H1 (cell line): ENCODE data around the gene KRTAP12-3. TPM values are rescaled to one million over a fixed set of nuclear protein-coding genes. Genes with fewer than 3 reads are reported as not detected.

Experiments
- CTCF ChIA-PET: fragments of 300-600 bp; sonication (Branson Sonifier 250); formaldehyde crosslinking; loops from one replicate; lab custom pipeline; 2021; ENCODE audit not compliant: partially characterized antibody; lab: Charles Lee
- POLR2A ChIA-PET: fragments of 300-600 bp; sonication (Branson Sonifier 250); formaldehyde crosslinking; loops from one replicate; lab custom pipeline; 2021; ENCODE audit warnings: inconsistent platforms; ENCODE audit not compliant: partially characterized antibody; lab: Charles Lee
- DNase-seq, 2 experiments: peaks; one replicate each; pipeline versions ENCODE4 v3.0.0 to v3.0.0-alpha.2; 2010 to 2022; ENCODE audit warnings: low spot score in 2 of 2, low read depth in 1 of 2, mixed read lengths in 1 of 2
- FAIRE-seq: peaks from 2 replicates; lab custom pipeline; 2011; peaks lifted over from hg19 to GRCh38; lab: Jason Lieb, UNC
- H2AFZ ChIP-seq: 2 replicates; pipeline ENCODE4 v1.8.1; 2012; ENCODE audit warnings: low read length, inconsistent platforms
- H2AK5ac ChIP-seq: 2 replicates; pipeline ENCODE4 v1.6.1; 2013; ENCODE audit warnings: low read depth, low read length
- H2BK120ac ChIP-seq: replicated peaks from 2 replicates; pipeline ENCODE3; 2013; ENCODE audit warnings: low read depth, low read length, inconsistent platforms
- H2BK12ac ChIP-seq: 2 replicates; pipeline ENCODE4 v1.6.1; 2013; ENCODE audit warnings: low read depth, low read length
- H2BK15ac ChIP-seq: 2 replicates; pipeline ENCODE4 v1.6.1; 2013; ENCODE audit warnings: low read length
- H2BK20ac ChIP-seq: 2 replicates; pipeline ENCODE4 v1.6.1; 2013; ENCODE audit warnings: low read length
- H2BK5ac ChIP-seq: 2 replicates; pipeline ENCODE4 v1.6.1; 2013; ENCODE audit warnings: low read depth, low read length
- H3K14ac ChIP-seq: 2 replicates; pipeline ENCODE4 v1.6.1; 2013; ENCODE audit warnings: inconsistent platforms; ENCODE audit not compliant: insufficient read length
- H3K18ac ChIP-seq: 2 replicates; pipeline ENCODE4 v1.6.1; 2013; ENCODE audit warnings: low read length; ENCODE audit errors: extremely low read depth
- H3K23ac ChIP-seq: 2 replicates; pipeline ENCODE4 v1.6.1; 2013; ENCODE audit warnings: inconsistent platforms; ENCODE audit not compliant: insufficient read length
- H3K23me2 ChIP-seq: 2 replicates; pipeline ENCODE4 v1.6.1; 2013; ENCODE audit warnings: low read depth, low read length
- H3K27ac ChIP-seq: 2 replicates; pipeline ENCODE4 v1.6.1; 2011; ENCODE audit warnings: low read depth, low read length, inconsistent platforms
- H3K27me3 ChIP-seq, 4 experiments: replicated peaks in 1 of 4; 1 replicate in 1 of 4; 2 replicates in 3 of 4; pipeline versions ENCODE4 v1.6.1 to v1.8.1; 2011 to 2013; ENCODE audit warnings: low read length in 3 of 4, mild to moderate bottlenecking in 3 of 4, inconsistent platforms in 2 of 4, mixed read lengths in 2 of 4, moderate library complexity in 1 of 4; ENCODE audit not compliant: control insufficient read depth in 3 of 4, insufficient read depth in 3 of 4; ENCODE audit errors: extremely low read depth in 1 of 4
- H3K36me3 ChIP-seq, 4 experiments: 2 replicates each; pipeline versions ENCODE4 v1.6.1 to v1.8.1; 2011 to 2013; ENCODE audit warnings: mild to moderate bottlenecking in 4 of 4, low read length in 3 of 4, moderate library complexity in 2 of 4, control low read depth in 1 of 4, inconsistent platforms in 1 of 4; ENCODE audit not compliant: insufficient read depth in 4 of 4, control insufficient read depth in 2 of 4
- H3K4ac ChIP-seq: replicated peaks from 2 replicates; pipeline ENCODE3; 2013; ENCODE audit warnings: low read length, low read depth, mixed read lengths, inconsistent platforms; ENCODE audit not compliant: insufficient read length
- H3K4me1 ChIP-seq, 4 experiments: replicated peaks in 1 of 4; 1 replicate in 1 of 4; 2 replicates in 3 of 4; pipeline versions ENCODE4 v1.6.1 to v1.8.1; 2011 to 2013; ENCODE audit warnings: low read length in 3 of 4, inconsistent platforms in 2 of 4, mixed read lengths in 1 of 4; ENCODE audit not compliant: insufficient read depth in 4 of 4, control insufficient read depth in 3 of 4
- H3K4me2 ChIP-seq, 2 experiments: 2 replicates each; pipeline versions ENCODE4 v1.6.1 to v1.8.1; 2011 to 2013; ENCODE audit warnings: low read depth in 2 of 2, low read length in 2 of 2, control low read depth in 1 of 2, inconsistent platforms in 1 of 2, mild to moderate bottlenecking in 1 of 2; ENCODE audit not compliant: insufficient read depth in 1 of 2
- H3K4me3 ChIP-seq, 4 experiments: fragments of 200-600, 300-600 bp in 1 of 4; sonication (generic), shearing (Covaris generic), sonication (Bioruptor Twin) in 1 of 4; 2 replicates each; pipeline versions ENCODE4 v1.5.1 to v1.8.1; 2011 to 2016; ENCODE audit warnings: low read length in 4 of 4, low read depth in 3 of 4, control low read depth in 2 of 4, inconsistent platforms in 2 of 4, mild to moderate bottlenecking in 2 of 4, mixed read lengths in 1 of 4, moderate library complexity in 1 of 4; ENCODE audit not compliant: insufficient read depth in 2 of 4; ENCODE audit errors: extremely low read depth in 1 of 4
- H3K56ac ChIP-seq: replicated peaks from 2 replicates; pipeline ENCODE3; 2013; ENCODE audit warnings: low read depth, mild to moderate bottlenecking, mixed read lengths, low read length, inconsistent platforms; ENCODE audit not compliant: insufficient read length
- H3K79me1 ChIP-seq: 2 replicates; pipeline ENCODE4 v1.6.1; 2013; ENCODE audit warnings: low read depth, low read length, control low read depth
- H3K79me2 ChIP-seq, 2 experiments: 2 replicates each; pipeline versions ENCODE4 v1.6.1 to v1.8.1; 2012 to 2013; ENCODE audit warnings: low read length in 2 of 2, mild to moderate bottlenecking in 2 of 2, inconsistent platforms in 1 of 2; ENCODE audit not compliant: insufficient read depth in 2 of 2, control insufficient read depth in 1 of 2
- H3K9ac ChIP-seq, 4 experiments: replicated peaks in 1 of 4; 1 replicate in 1 of 4; 2 replicates in 3 of 4; pipeline versions ENCODE4 v1.6.1 to v1.8.1; 2011 to 2013; ENCODE audit warnings: low read depth in 3 of 4, low read length in 3 of 4, control low read depth in 2 of 4, mild to moderate bottlenecking in 2 of 4, moderate library complexity in 2 of 4, inconsistent platforms in 1 of 4; ENCODE audit errors: extremely low read depth in 1 of 4
- H3K9me3 ChIP-seq, 2 experiments: 2 replicates each; pipeline versions ENCODE4 v1.6.1 to v1.8.1; 2012 to 2013; ENCODE audit warnings: mild to moderate bottlenecking in 2 of 2, moderate library complexity in 2 of 2, control low read depth in 1 of 2, inconsistent platforms in 1 of 2, low read depth in 1 of 2, low read length in 1 of 2, mixed read lengths in 1 of 2; ENCODE audit not compliant: insufficient read depth in 2 of 2
- H4K20me1 ChIP-seq, 2 experiments: replicated peaks in 1 of 2; 2 replicates each; pipeline versions ENCODE3 to v1.8.1; 2011 to 2013; ENCODE audit warnings: inconsistent platforms in 2 of 2, low read length in 2 of 2, mild to moderate bottlenecking in 1 of 2; ENCODE audit not compliant: insufficient read depth in 2 of 2, control insufficient read depth in 1 of 2
- H4K5ac ChIP-seq: 2 replicates; pipeline ENCODE4 v1.6.1; 2013; ENCODE audit warnings: low read length, low read depth, mixed read lengths, inconsistent platforms; ENCODE audit not compliant: insufficient read length
- H4K8ac ChIP-seq: 2 replicates; pipeline ENCODE4 v1.8.0; 2013; ENCODE audit warnings: mild to moderate bottlenecking, moderate library complexity, low read length, inconsistent platforms; ENCODE audit not compliant: insufficient read depth; ENCODE audit errors: extremely low read depth
- H4K91ac ChIP-seq: replicated peaks from 2 replicates; pipeline ENCODE3; 2013; ENCODE audit warnings: low read length, mixed read lengths, inconsistent platforms; ENCODE audit not compliant: insufficient read length
- BCL11A ChIP-seq, 2 experiments: IDR thresholded peaks; one replicate each; pipeline ENCODE4 v1.6.1; 2011; ENCODE audit warnings: low read depth in 2 of 2, low read length in 2 of 2, mild to moderate bottlenecking in 2 of 2
- CHD1 ChIP-seq: IDR thresholded peaks from 2 replicates; pipeline ENCODE4 v1.6.1; 2012; ENCODE audit warnings: low read depth, low read length, improper control_type of control experiment
- GTF2F1 ChIP-seq: IDR thresholded peaks from 2 replicates; pipeline ENCODE4 v1.6.1; 2012; ENCODE audit warnings: low read depth, low read length, improper control_type of control experiment, borderline replicate concordance
- NANOG ChIP-seq: IDR thresholded peaks from 2 replicates; pipeline ENCODE4 v1.6.1; 2011; ENCODE audit warnings: low read length, low read depth, mild to moderate bottlenecking, inconsistent platforms; ENCODE audit not compliant: insufficient read depth, poor library complexity, severe bottlenecking
- RNF2 ChIP-seq: fragments of 200-900, 300-1000 bp; sonication (generic); IDR thresholded peaks from 2 replicates; pipeline ENCODE4 v1.7.1; 2016; ENCODE audit warnings: borderline replicate concordance, low read depth, mild to moderate bottlenecking, antibody characterized with exemption, low read length; ENCODE audit not compliant: poor library complexity, severe bottlenecking; ENCODE audit errors: missing control alignments
- SIN3A ChIP-seq, 2 experiments: IDR thresholded peaks in 1 of 2; conservative IDR thresholded peaks in 1 of 2; 2 replicates each; pipeline ENCODE4 v1.6.1; 2011 to 2012; ENCODE audit warnings: low read length in 2 of 2, improper control_type of control experiment in 1 of 2, low read depth in 1 of 2, mild to moderate bottlenecking in 1 of 2
- SIX5 ChIP-seq: IDR thresholded peaks from 2 replicates; pipeline ENCODE4 v1.6.1; 2011; ENCODE audit warnings: mild to moderate bottlenecking, low read depth, low read length
- WGBS, 2 experiments: shearing (Covaris generic) in 1 of 2; methylation state at CpG; one replicate each; pipeline versions ENCODE4 v1.1.6 to v1.1.7; 2013 to 2015; ENCODE audit warnings: low lambda C conversion rate in 2 of 2, mixed read lengths in 2 of 2, inconsistent platforms in 1 of 2, low coverage in 1 of 2, missing lambda C conversion rate in 1 of 2; ENCODE audit not compliant: insufficient replicate concordance in 2 of 2, insufficient coverage in 1 of 2, insufficient read length in 1 of 2; ENCODE audit errors: extremely low coverage in 1 of 2, missing lambda C conversion rate in 1 of 2; 5-methylcytosine and 5-hydroxymethylcytosine counted together
- polyA plus RNA-seq, 7 experiments: library from polyadenylated mRNA; depleted of rRNA in 3 of 7; stranded (reverse) in 5 of 7; unstranded in 2 of 7; fragments of >200 nt in 5 of 7; fragments of 200-250 nt in 2 of 7; gene quantifications; 1 replicate in 5 of 7; 2 replicates in 1 of 7; 4 replicates in 1 of 7; pipeline versions ENCODE4 v1.2.1 to v1.2.3, GENCODE V29; 2011 to 2013; ENCODE audit warnings: missing spikeins in 2 of 7, mixed read lengths in 2 of 7
- total RNA-seq: library from RNA; stranded (reverse); fragmentation: NEBNext Ultra II Directional; extraction: Animal tissue kit (Norgen Biotek cat#: 25700); gene quantifications from 2 replicates; pipeline ENCODE4 v1.2.1, GENCODE V29; 2021
- TF ChIP-seq, protein P1 (sequence below): IDR thresholded peaks from 2 replicates; pipeline ENCODE4 v1.6.1; 2012; ENCODE audit warnings: low read length, inconsistent platforms
- TF ChIP-seq, protein P2 (sequence below), 3 experiments: IDR thresholded peaks; 1 replicate in 2 of 3; 2 replicates in 1 of 3; pipeline versions ENCODE4 v1.5.1 to v1.6.1; 2011; ENCODE audit warnings: low read length in 3 of 3, mild to moderate bottlenecking in 3 of 3, inconsistent platforms in 2 of 3, low read depth in 1 of 3, moderate library complexity in 1 of 3; ENCODE audit not compliant: insufficient read depth in 1 of 3; ENCODE audit errors: control extremely low read depth in 1 of 3

The KRTAP12-3 gene
- total and polyA plus RNA-seq, 2 of the 8 experiments (the other 6 are each of a cell fraction or from before 2014, with no cell fraction given): not detected

GRCh38 chr21:44632067-44632466, 25.7 kb upstream of the KRTAP12-3 start:
- peaks cover 0 to 4% of the 10 kb centered on the region in 2 experiments; a peak in 1 of 4 replicates for H3K9me3 ChIP-seq
- H3K4me2 ChIP-seq: no peak overlapping the region
- peaks cover 0 to 3% of the 10 kb centered on the region in 2 experiments for H4K20me1 ChIP-seq
- H3K18ac ChIP-seq: no peak overlapping the region
- WGBS, 2 experiments: 83% methylated on average over 1 of the region's 1 CpG; no CpG with 5 or more reads in 1 of the 2 experiments
- H4K91ac ChIP-seq: no peak overlapping the region
- CTCF ChIA-PET: interaction anchor here (0.6 to 0.9 kb wide), 2 partner anchors 16 to 382 kb away, joined by 3 read pairs; no protein-coding TSS in a partner anchor
- FAIRE-seq: no peak
- H3K79me2 ChIP-seq: no peaks in the 10 kb centered on the region
- H3K14ac ChIP-seq: no peak overlapping the region
- no peak overlapping the region for H3K56ac ChIP-seq
- H3K4ac ChIP-seq: no peak overlapping the region
- no peak overlapping the region for H2BK5ac ChIP-seq
- H2BK15ac ChIP-seq: no peak overlapping the region
- H2BK20ac ChIP-seq: no peak overlapping the region
- H2AFZ ChIP-seq: no peak overlapping the region
- H4K5ac ChIP-seq: no peak overlapping the region
- no peaks in the 10 kb centered on the region for H3K79me1 ChIP-seq
- H3K4me3 ChIP-seq: no peak overlapping the region
- no peak overlapping the region for H3K27ac ChIP-seq
- no peak overlapping the region for H4K8ac ChIP-seq
- H3K23me2 ChIP-seq: no peaks in the 10 kb centered on the region
- H2AK5ac ChIP-seq: no peak overlapping the region
- no peaks in the 10 kb centered on the region for H3K27me3 ChIP-seq
- no peak overlapping the region for H3K9ac ChIP-seq
- no peak overlapping the region for H2BK12ac ChIP-seq
- DNase-seq: no peak
- no peak overlapping the region for H3K23ac ChIP-seq
- H2BK120ac ChIP-seq: no peak overlapping the region
- POLR2A ChIA-PET: no interaction called here
- H3K4me1 ChIP-seq: no peaks in the 10 kb centered on the region; a peak in 2 of 7 replicates
- H3K36me3 ChIP-seq: no peaks in the 10 kb centered on the region
- TF ChIP-seq BCL11A (IDR thresholded peaks at IDR 0.05; ENCODE audit: low read depth in 2 of 2, low read length in 2 of 2) (no peak), GTF2F1 (no peak), SIX5 (no peak), CHD1 (no peak), NANOG (no peak), SIN3A (conservative IDR thresholded peaks at IDR 0.05 in 1 of 2, IDR thresholded peaks at IDR 0.05 in 1 of 2; ENCODE audit: low read depth in 1 of 2, low read length in 2 of 2) (no peak), RNF2 (no peak)
- TF ChIP-seq, protein P1, sequence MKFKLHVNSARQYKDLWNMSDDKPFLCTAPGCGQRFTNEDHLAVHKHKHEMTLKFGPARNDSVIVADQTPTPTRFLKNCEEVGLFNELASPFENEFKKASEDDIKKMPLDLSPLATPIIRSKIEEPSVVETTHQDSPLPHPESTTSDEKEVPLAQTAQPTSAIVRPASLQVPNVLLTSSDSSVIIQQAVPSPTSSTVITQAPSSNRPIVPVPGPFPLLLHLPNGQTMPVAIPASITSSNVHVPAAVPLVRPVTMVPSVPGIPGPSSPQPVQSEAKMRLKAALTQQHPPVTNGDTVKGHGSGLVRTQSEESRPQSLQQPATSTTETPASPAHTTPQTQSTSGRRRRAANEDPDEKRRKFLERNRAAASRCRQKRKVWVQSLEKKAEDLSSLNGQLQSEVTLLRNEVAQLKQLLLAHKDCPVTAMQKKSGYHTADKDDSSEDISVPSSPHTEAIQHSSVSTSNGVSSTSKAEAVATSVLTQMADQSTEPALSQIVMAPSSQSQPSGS: no peak
- TF ChIP-seq, protein P2, sequence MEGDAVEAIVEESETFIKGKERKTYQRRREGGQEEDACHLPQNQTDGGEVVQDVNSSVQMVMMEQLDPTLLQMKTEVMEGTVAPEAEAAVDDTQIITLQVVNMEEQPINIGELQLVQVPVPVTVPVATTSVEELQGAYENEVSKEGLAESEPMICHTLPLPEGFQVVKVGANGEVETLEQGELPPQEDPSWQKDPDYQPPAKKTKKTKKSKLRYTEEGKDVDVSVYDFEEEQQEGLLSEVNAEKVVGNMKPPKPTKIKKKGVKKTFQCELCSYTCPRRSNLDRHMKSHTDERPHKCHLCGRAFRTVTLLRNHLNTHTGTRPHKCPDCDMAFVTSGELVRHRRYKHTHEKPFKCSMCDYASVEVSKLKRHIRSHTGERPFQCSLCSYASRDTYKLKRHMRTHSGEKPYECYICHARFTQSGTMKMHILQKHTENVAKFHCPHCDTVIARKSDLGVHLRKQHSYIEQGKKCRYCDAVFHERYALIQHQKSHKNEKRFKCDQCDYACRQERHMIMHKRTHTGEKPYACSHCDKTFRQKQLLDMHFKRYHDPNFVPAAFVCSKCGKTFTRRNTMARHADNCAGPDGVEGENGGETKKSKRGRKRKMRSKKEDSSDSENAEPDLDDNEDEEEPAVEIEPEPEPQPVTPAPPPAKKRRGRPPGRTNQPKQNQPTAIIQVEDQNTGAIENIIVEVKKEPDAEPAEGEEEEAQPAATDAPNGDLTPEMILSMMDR (IDR thresholded peaks at IDR 0.05; ENCODE audit: control extremely low read depth in 1 of 3, insufficient read depth in 1 of 3, low read depth in 1 of 3, low read length in 3 of 3): no peak
